ENCODE results near the gene FMNL2.

DNA sequence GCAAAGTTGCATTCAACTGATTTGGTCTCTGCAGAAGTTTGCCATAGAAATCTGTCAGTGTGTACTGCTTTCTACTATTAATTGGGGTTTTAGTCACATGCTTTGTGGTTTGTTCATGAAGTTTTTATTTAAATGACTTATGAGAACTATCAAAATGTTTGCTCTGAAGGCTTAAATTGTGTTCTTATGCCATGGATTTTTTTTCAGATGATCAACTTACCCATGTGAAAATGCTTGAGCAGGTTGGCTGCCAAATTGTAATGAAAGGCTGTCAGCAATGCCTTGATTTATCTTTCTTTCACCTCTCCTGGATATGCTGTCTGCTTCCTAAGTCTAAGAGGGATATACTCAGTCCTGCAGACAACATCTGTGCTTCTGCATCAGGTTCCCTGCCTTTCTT is 50.7 kb downstream of the FMNL2 start:
- TF ChIP-seq, protein P1, sequence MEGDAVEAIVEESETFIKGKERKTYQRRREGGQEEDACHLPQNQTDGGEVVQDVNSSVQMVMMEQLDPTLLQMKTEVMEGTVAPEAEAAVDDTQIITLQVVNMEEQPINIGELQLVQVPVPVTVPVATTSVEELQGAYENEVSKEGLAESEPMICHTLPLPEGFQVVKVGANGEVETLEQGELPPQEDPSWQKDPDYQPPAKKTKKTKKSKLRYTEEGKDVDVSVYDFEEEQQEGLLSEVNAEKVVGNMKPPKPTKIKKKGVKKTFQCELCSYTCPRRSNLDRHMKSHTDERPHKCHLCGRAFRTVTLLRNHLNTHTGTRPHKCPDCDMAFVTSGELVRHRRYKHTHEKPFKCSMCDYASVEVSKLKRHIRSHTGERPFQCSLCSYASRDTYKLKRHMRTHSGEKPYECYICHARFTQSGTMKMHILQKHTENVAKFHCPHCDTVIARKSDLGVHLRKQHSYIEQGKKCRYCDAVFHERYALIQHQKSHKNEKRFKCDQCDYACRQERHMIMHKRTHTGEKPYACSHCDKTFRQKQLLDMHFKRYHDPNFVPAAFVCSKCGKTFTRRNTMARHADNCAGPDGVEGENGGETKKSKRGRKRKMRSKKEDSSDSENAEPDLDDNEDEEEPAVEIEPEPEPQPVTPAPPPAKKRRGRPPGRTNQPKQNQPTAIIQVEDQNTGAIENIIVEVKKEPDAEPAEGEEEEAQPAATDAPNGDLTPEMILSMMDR (IDR thresholded peaks at IDR 0.05; ENCODE audit: poor library complexity, severe bottlenecking): no peak
- no peak for TF ChIP-seq EZH2 (IDR thresholded peaks at IDR 0.05; ENCODE audit: borderline replicate concordance, insufficient read depth, low read length, poor library complexity, severe bottlenecking)
- TF ChIP-seq SMC3 (conservative IDR thresholded peaks at IDR 0.05; ENCODE audit: poor library complexity): no peak
- TF ChIP-seq EP300 (conservative IDR thresholded peaks at IDR 0.05; ENCODE audit: poor library complexity, severe bottlenecking): no peak
- no peak for TF ChIP-seq POLR2AphosphoS5 (IDR thresholded peaks at IDR 0.05)
